ENCODE measurements around the gene NME3. TPM values are rescaled to one million over a fixed set of nuclear protein-coding genes. Genes with fewer than 3 reads are reported as not detected.

NME3 gene
- total and polyA plus RNA-seq, 2 of the 13 experiments (the other 11 are each of a cell fraction or from before 2014, with no cell fraction given), result 10.4 to 15.9 TPM

GRCh38 chr16:1770328-1771187 is 785 bp downstream of the NME3 start (continued):
- TF ChIP-seq, protein P1, sequence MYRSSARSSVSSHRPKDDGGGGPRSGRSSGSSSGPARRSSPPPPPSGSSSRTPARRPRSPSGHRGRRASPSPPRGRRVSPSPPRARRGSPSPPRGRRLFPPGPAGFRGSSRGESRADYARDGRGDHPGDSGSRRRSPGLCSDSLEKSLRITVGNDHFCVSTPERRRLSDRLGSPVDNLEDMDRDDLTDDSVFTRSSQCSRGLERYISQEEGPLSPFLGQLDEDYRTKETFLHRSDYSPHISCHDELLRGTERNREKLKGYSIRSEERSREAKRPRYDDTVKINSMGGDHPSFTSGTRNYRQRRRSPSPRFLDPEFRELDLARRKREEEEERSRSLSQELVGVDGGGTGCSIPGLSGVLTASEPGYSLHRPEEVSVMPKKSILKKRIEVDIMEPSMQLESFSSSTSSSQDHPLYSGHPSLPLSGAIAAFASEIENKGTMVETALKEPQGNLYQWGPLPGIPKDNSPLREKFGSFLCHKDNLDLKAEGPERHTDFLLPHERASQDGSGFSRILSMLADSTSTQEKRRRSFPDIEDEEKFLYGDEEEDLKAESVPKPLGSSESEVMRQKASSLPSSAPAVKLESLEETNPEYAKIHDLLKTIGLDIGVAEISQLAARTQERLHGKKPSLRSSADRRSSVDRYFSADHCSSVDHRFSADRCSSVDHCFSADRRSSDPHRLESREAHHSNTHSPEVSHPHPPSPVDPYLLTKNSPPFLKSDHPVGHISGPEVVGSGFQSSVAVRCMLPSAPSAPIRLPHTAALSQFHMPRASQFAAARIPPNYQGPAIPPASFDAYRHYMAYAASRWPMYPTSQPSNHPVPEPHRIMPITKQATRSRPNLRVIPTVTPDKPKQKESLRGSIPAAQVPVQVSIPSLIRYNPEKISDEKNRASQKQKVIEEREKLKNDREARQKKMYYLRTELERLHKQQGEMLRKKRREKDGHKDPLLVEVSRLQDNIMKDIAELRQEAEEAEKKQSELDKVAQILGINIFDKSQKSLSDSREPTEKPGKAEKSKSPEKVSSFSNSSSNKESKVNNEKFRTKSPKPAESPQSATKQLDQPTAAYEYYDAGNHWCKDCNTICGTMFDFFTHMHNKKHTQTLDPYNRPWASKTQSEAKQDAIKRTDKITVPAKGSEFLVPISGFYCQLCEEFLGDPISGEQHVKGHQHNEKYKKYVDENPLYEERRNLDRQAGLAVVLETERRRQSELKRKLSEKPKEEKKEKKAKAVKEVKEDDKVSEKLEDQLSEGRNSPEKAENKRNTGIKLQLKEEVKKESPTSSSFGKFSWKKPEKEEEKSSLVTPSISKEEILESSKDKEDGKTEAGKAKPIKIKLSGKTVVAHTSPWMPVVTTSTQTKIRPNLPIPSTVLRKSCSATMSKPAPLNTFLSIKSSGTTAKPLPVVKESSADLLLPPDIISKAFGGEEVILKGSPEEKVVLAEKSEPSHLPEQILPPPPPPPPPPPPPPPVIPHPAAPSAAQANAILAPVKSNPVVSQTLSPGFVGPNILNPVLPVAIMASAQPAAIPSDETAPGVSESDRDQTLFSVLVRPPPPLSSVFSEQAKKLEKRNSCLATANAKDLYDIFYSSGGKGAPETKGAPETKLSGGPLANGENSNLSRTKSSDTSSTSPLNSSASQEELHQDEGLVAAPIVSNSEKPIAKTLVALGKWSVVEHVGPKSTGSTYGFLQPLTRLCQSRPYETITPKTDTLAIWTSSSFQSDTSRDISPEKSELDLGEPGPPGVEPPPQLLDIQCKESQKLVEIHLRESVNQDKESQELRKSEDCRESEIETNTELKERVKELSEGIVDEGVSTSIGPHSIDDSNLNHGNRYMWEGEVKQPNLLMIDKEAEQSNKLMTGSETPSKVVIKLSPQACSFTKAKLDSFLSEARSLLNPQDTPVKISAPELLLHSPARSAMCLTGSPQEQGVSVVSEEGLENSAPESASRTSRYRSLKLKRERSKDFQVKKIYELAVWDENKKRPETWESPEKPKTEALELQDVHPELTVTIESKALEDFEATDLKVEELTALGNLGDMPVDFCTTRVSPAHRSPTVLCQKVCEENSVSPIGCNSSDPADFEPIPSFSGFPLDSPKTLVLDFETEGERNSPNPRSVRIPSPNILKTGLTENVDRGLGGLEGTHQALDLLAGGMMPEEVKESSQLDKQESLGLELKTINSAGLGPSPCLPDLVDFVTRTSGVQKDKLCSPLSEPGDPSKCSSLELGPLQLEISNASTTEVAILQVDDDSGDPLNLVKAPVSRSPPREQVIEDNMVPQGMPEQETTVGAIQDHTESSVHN (CRISPR knock-in tag; IDR thresholded peaks at IDR 0.05), result no peak
- TF ChIP-seq GATA4 (IDR thresholded peaks at IDR 0.05; ENCODE audit: borderline replicate concordance, low read depth) (no peak), ZNF333 (CRISPR knock-in tag; IDR thresholded peaks at IDR 0.05; ENCODE audit: borderline replicate concordance) (no peak), ZBTB33 (CRISPR knock-in tag; IDR thresholded peaks at IDR 0.05) (peak; percentile 57; the same call in 1 of the 2 replicates), ATAD3A (CRISPR knock-in tag; IDR thresholded peaks at IDR 0.05) (no peak), ZC3H4 (CRISPR knock-in tag; IDR thresholded peaks at IDR 0.05; ENCODE audit: borderline replicate concordance) (peak; percentile 33; the same call in 1 of the 2 replicates), PAX8 (CRISPR knock-in tag; IDR thresholded peaks at IDR 0.05; ENCODE audit: borderline replicate concordance) (no peak), SRSF1 (optimal IDR thresholded peaks at IDR 0.05; ENCODE audit: low read depth, low read length) (peak; percentile 19), PHF8 (CRISPR knock-in tag; IDR thresholded peaks at IDR 0.05) (peak; percentile 9; the same call in 1 of the 2 replicates), ZNF768 (CRISPR knock-in tag; IDR thresholded peaks at IDR 0.05) (peak; percentile 36; the same call in 1 of the 2 replicates), ZNF17 (CRISPR knock-in tag; IDR thresholded peaks at IDR 0.05) (no peak), ETV6 (CRISPR knock-in tag; conservative IDR thresholded peaks at IDR 0.05) (no peak), AKAP8 (CRISPR knock-in tag; IDR thresholded peaks at IDR 0.05) (0 out of 2 replicates have a peak, but pooled peaks have one; percentile 35), ZNF616 (CRISPR knock-in tag; IDR thresholded peaks at IDR 0.05; ENCODE audit: low read depth) (no peak)
- TF ChIP-seq, protein P2, sequence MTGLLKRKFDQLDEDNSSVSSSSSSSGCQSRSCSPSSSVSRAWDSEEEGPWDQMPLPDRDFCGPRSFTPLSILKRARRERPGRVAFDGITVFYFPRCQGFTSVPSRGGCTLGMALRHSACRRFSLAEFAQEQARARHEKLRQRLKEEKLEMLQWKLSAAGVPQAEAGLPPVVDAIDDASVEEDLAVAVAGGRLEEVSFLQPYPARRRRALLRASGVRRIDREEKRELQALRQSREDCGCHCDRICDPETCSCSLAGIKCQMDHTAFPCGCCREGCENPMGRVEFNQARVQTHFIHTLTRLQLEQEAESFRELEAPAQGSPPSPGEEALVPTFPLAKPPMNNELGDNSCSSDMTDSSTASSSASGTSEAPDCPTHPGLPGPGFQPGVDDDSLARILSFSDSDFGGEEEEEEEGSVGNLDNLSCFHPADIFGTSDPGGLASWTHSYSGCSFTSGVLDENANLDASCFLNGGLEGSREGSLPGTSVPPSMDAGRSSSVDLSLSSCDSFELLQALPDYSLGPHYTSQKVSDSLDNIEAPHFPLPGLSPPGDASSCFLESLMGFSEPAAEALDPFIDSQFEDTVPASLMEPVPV (CRISPR knock-in tag; IDR thresholded peaks at IDR 0.05), result 0 out of 2 replicates have a peak, but pooled peaks have one; percentile 26

All from HepG2 (cell line).